PC-9 (cell line): ENCODE data around the gene ZNF474. TPM values are rescaled to one million over a fixed set of nuclear protein-coding genes. Genes with fewer than 3 reads are reported as not detected.

Experiments used
- BruUV-seq: library from RNA; stranded (reverse); fragments of 400-500 nt; replicated peaks from 2 replicates; lab custom pipeline; 2021; lab: Mats Ljungman, UMichigan
- CTCF ChIA-PET: fragments of 300-600 bp; sonication (Branson Sonifier 250); formaldehyde crosslinking; loops from one replicate; lab custom pipeline; 2022; ENCODE audit warnings: antibody characterized with exemption; lab: Charles Lee
- POLR2A ChIA-PET: fragments of 300-600 bp; sonication (Branson Sonifier 250); formaldehyde crosslinking; loops from one replicate; lab custom pipeline; 2022; ENCODE audit warnings: antibody characterized with exemption; ENCODE audit not compliant: unreplicated experiment; lab: Charles Lee
- DNase-seq, 2 experiments: peaks; one replicate each; pipeline versions ENCODE4 v3.0.0 to v3.0.0-alpha.2; 2015 to 2022; ENCODE audit warnings: mixed read lengths in 1 of 2
- H2AFZ ChIP-seq: fragments of 200-600 bp; sonication (generic); 2 replicates; pipeline ENCODE4 v1.8.1; 2017; ENCODE audit warnings: antibody characterized with exemption
- H3F3A ChIP-seq: fragments of 200-600 bp; sonication (generic); 2 replicates; pipeline ENCODE4 v1.8.1; 2017; ENCODE audit warnings: antibody characterized with exemption, mild to moderate bottlenecking, low read depth; ENCODE audit not compliant: insufficient read depth
- H3K27ac ChIP-seq: fragments of 200-600 bp; sonication (generic); 2 replicates; pipeline ENCODE4 v1.6.1; 2016; ENCODE audit warnings: mixed run types
- H3K27me3 ChIP-seq: fragments of 200-600 bp; sonication (generic); 2 replicates; pipeline ENCODE4 v1.6.1; 2016; ENCODE audit warnings: low read depth, mixed run types; ENCODE audit not compliant: insufficient read depth
- H3K36me3 ChIP-seq: fragments of 200-600 bp; sonication (generic); 2 replicates; pipeline ENCODE4 v1.6.1; 2016; ENCODE audit warnings: low read depth, mixed run types
- H3K4me1 ChIP-seq: fragments of 200-600 bp; sonication (generic); replicated peaks from 2 replicates; pipeline ENCODE4 v1.6.1; 2016; ENCODE audit warnings: mixed run types; ENCODE audit not compliant: insufficient read depth
- H3K4me2 ChIP-seq: fragments of 200-600 bp; sonication (generic); 2 replicates; pipeline ENCODE4 v1.6.1; 2017; ENCODE audit warnings: mixed run types
- H3K4me3 ChIP-seq: fragments of 200-600 bp; sonication (generic); 2 replicates; pipeline ENCODE4 v1.6.1; 2016; ENCODE audit warnings: mixed run types
- H3K79me2 ChIP-seq: fragments of 200-600 bp; sonication (generic); 2 replicates; pipeline ENCODE4 v1.6.1; 2017; ENCODE audit warnings: low read depth, mixed run types
- H3K9me2 ChIP-seq: fragments of 200-600 bp; sonication (generic); 2 replicates; pipeline ENCODE4 v1.8.1; 2017; ENCODE audit warnings: mild to moderate bottlenecking; ENCODE audit not compliant: insufficient read depth
- H3K9me3 ChIP-seq: fragments of 200-600 bp; sonication (generic); 2 replicates; pipeline ENCODE4 v1.8.1; 2016; ENCODE audit warnings: low read depth; ENCODE audit not compliant: insufficient read depth
- H4K20me1 ChIP-seq: fragments of 200-600 bp; sonication (generic); 2 replicates; pipeline ENCODE4 v1.8.1; 2017; ENCODE audit not compliant: insufficient read depth
- EZH2 ChIP-seq: fragments of 200-600 bp; sonication (generic); IDR thresholded peaks from 2 replicates; pipeline ENCODE4 v1.8.0; 2017; ENCODE audit warnings: antibody characterized with exemption, low read depth
- intact Hi-C: fragments of 100-400 bp; cut with micrococcal nuclease; formaldehyde crosslinking; loops from one replicate; pipeline ENCODE4 v1.10.0; 2022; ENCODE audit not compliant: unreplicated experiment
- total RNA-seq: library from RNA; stranded (reverse); gene quantifications from 2 replicates; pipeline ENCODE4 v1.2.3, GENCODE V29; 2021
- TF ChIP-seq, protein P1 (sequence below): fragments of 200-600 bp; sonication (generic); conservative IDR thresholded peaks from 2 replicates; pipeline ENCODE4 v1.6.1; 2017; ENCODE audit warnings: mixed run types, antibody characterized with exemption, mild to moderate bottlenecking, moderate library complexity

ZNF474 gene
- total RNA-seq, 1 experiment from 2014 or later, result not detected

DNA sequence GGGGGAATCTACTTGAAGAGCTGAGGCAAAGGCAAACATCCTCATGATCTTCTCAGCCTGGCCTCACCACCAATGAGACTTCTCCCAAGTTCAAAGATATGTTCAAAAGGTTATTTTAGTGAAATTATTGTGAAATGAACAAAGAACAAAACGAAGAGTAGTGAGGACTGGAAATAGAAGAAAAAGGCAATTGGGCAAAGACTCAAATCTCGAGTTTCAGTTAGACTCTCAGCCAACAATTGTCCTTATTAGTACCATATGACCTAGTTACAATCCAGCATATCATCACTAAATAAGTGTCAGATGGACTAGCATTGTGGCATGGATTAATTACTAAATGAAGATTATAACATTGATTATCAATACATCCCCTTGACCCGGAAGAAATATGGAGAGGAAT, 9.0 kb downstream of the ZNF474 start:
- no peaks in the 10 kb centered on the region for H3K36me3 ChIP-seq
- DNase-seq, result no peak
- H3K9me3 ChIP-seq, result no peaks in the 10 kb centered on the region
- H3K79me2 ChIP-seq, result no peaks in the 10 kb centered on the region
- CTCF ChIA-PET, result no interaction called here
- no peaks in the 10 kb centered on the region for H3K9me2 ChIP-seq
- POLR2A ChIA-PET, result no interaction called here
- no peaks in the 10 kb centered on the region for H4K20me1 ChIP-seq
- intact Hi-C loops, result no loop called here
- no peak overlapping the region for H3K4me2 ChIP-seq
- H3K27ac ChIP-seq, result no peak overlapping the region
- no peaks in the 10 kb centered on the region for H3K4me1 ChIP-seq
- TF ChIP-seq, protein P1, sequence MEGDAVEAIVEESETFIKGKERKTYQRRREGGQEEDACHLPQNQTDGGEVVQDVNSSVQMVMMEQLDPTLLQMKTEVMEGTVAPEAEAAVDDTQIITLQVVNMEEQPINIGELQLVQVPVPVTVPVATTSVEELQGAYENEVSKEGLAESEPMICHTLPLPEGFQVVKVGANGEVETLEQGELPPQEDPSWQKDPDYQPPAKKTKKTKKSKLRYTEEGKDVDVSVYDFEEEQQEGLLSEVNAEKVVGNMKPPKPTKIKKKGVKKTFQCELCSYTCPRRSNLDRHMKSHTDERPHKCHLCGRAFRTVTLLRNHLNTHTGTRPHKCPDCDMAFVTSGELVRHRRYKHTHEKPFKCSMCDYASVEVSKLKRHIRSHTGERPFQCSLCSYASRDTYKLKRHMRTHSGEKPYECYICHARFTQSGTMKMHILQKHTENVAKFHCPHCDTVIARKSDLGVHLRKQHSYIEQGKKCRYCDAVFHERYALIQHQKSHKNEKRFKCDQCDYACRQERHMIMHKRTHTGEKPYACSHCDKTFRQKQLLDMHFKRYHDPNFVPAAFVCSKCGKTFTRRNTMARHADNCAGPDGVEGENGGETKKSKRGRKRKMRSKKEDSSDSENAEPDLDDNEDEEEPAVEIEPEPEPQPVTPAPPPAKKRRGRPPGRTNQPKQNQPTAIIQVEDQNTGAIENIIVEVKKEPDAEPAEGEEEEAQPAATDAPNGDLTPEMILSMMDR, result no peak
- TF ChIP-seq EZH2, result no peak
- H2AFZ ChIP-seq, result no peak overlapping the region
- no peak overlapping the region for H3K4me3 ChIP-seq
- H3K27me3 ChIP-seq, result no peaks in the 10 kb centered on the region
- H3F3A ChIP-seq, result no peaks in the 10 kb centered on the region
- no TSS peak for BruUV-seq

DNA sequence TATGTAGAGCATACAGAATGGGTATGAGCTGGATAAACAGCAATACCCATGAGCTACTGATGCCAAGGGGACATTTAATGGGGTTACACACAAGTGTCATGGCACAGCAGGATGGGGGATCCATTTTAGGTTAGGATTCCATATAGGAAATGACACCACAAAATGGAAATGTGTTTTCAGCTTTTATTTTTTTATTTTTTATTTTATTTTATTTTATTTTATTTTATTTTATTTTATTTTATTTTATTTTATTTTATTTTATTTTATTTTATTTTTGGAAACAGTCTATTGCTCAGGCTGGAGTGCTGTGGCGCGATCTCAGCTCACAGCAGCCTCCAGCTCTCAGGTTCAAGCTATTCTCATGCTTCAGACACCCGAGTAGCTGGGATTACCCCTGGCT, 11.6 kb downstream of the ZNF474 start:
- ChIA-PET CTCF (no interaction called here), POLR2A (no interaction called here)
- no peak overlapping the region for H3K4me3 ChIP-seq
- H3K9me2 ChIP-seq, result no peaks in the 10 kb centered on the region
- no peak overlapping the region for H2AFZ ChIP-seq
- H4K20me1 ChIP-seq, result no peaks in the 10 kb centered on the region
- H3K36me3 ChIP-seq, result no peaks in the 10 kb centered on the region
- H3K9me3 ChIP-seq, result no peaks in the 10 kb centered on the region
- no TSS peak for BruUV-seq
- H3K79me2 ChIP-seq, result no peaks in the 10 kb centered on the region
- H3K27me3 ChIP-seq, result no peaks in the 10 kb centered on the region
- DNase-seq, result no peak
- no peaks in the 10 kb centered on the region for H3K4me1 ChIP-seq
- TF ChIP-seq, protein P1, result no peak
- TF ChIP-seq EZH2, result no peak
- H3F3A ChIP-seq, result no peaks in the 10 kb centered on the region
- H3K27ac ChIP-seq, result no peak overlapping the region
- H3K4me2 ChIP-seq, result no peak overlapping the region
- intact Hi-C loops, result no loop called here

DNA sequence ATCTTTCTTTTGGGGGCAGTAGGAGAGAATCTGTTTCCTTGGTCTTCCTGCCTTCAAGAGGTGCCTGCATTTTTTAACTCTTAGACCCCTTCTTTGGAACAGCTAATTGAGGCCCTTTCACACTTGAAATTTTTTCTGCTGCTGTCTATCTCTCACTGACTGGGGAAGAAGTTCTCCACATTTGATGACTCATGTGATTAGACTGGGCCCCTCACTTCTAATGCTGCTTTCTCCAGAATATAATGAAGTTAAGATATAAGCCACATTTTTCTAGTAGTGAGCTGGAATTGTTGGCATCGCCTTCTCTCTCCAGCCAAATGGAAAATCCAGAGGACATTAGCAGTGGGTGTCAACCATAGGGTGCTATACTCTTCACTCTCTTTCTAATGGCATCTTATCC, 12.4 kb downstream of the ZNF474 start:
- no peaks in the 10 kb centered on the region for H3K9me3 ChIP-seq
- intact Hi-C loops, result no loop called here
- TF ChIP-seq, protein P1, result no peak
- TF ChIP-seq EZH2, result no peak
- no peaks in the 10 kb centered on the region for H3F3A ChIP-seq
- DNase-seq, result no peak
- BruUV-seq, result no TSS peak
- no peaks in the 10 kb centered on the region for H3K27me3 ChIP-seq
- H3K4me3 ChIP-seq, result no peak overlapping the region
- no peaks in the 10 kb centered on the region for H4K20me1 ChIP-seq
- no peak overlapping the region for H3K4me2 ChIP-seq
- no peak overlapping the region for H3K27ac ChIP-seq
- no peak overlapping the region for H2AFZ ChIP-seq
- CTCF ChIA-PET, result no interaction called here
- POLR2A ChIA-PET, result no interaction called here
- H3K36me3 ChIP-seq, result no peaks in the 10 kb centered on the region
- no peaks in the 10 kb centered on the region for H3K79me2 ChIP-seq
- no peaks in the 10 kb centered on the region for H3K9me2 ChIP-seq
- H3K4me1 ChIP-seq, result no peaks in the 10 kb centered on the region
